ENCODE results near the gene OR8I2.
A peak's percentile ranks its signal among the peaks of the same experiment; 100 is the strongest.
"Not testable (repeated sequence)": the region's sequence is repeated elsewhere in the genome, so short reads cannot be mapped to it uniquely, and the experiment has no call there.

OR8I2 gene

GRCh38 chr11:56093008-56093407 lies at the start of gene OR8I2:
OR8I2 (plus strand) TSS chr11:56093308; CDS start chr11:56093308, 0 bp downstream.
- no peak for DNase-seq

GRCh38 chr11:56045538-56045937 lies 47.6 kb upstream of the OR8I2 start:
- DNase-seq = no peak

GRCh38 chr11:56048480-56048879 lies 44.6 kb upstream of the OR8I2 start:
- DNase-seq = no peak

- DNase-seq = no peak
These were observed 43.6 kb upstream of the OR8I2 start for GRCh38 chr11:56049487-56049886.

GRCh38 chr11:56056366-56056765 lies 36.7 kb upstream of the OR8I2 start:
- not testable (repeated sequence) for DNase-seq

- DNase-seq = not testable (repeated sequence)
These were observed 35.4 kb upstream of the OR8I2 start for GRCh38 chr11:56057661-56058237.

GRCh38 chr11:56058260-56058780 lies 34.8 kb upstream of the OR8I2 start:
- DNase-seq = not testable (repeated sequence)

- DNase-seq = no peak
These were observed 26.1 kb upstream of the OR8I2 start for GRCh38 chr11:56066980-56067379.

GRCh38 chr11:56089697-56090096 lies 3.4 kb upstream of the OR8I2 start:
- no peak for DNase-seq

- peak; percentile 38 for DNase-seq
These were observed 10.2 kb downstream of the OR8I2 start, which contains the start of gene OR8H2 for GRCh38 chr11:56103210-56103737. OR8H2 (plus strand) TSS chr11:56103687; CDS start chr11:56105043, 1,356 bp downstream.

GRCh38 chr11:56122073-56122472 lies 29.0 kb downstream of the OR8I2 start, which contains the start of gene OR8H3:
OR8H3 (plus strand) TSS chr11:56122373; CDS start chr11:56122373, 0 bp downstream.
- no peak for DNase-seq

- no peak for DNase-seq
These were observed 47.1 kb downstream of the OR8I2 start, which contains the start of gene OR8J3 for GRCh38 chr11:56140151-56140661. OR8J3 (minus strand) TSS chr11:56140201; CDS start chr11:56137718, 2,483 bp downstream.

GRCh38 chr11:56143681-56144080 lies 50.6 kb downstream of the OR8I2 start:
- DNase-seq = not testable (repeated sequence)
